K562 (cell line): ENCODE data around the gene CBLIF. TPM values are rescaled to one million over a fixed set of nuclear protein-coding genes. Genes with fewer than 3 reads are reported as not detected.

Experiments
- ATF2 ChIP-seq: sonication (generic); formaldehyde crosslinking; IDR thresholded peaks from 2 replicates; pipeline ENCODE4 v1.8.1; 2022; ENCODE audit warnings: missing genetic modification reagents
- CBX1 ChIP-seq: sonication (generic); IDR thresholded peaks from 2 replicates; pipeline ENCODE4 v1.6.1; 2016; ENCODE audit warnings: antibody characterized with exemption, low read depth, mild to moderate bottlenecking
- CCNT2 ChIP-seq: IDR thresholded peaks from 2 replicates; pipeline ENCODE4 v1.6.1; 2011; ENCODE audit warnings: borderline replicate concordance, low read depth, mild to moderate bottlenecking, moderate library complexity, mixed read lengths, low read length; ENCODE audit not compliant: insufficient read length; ENCODE audit errors: extremely low read depth
- MNT ChIP-seq, 2 experiments: fragments of 450-650 bp; conservative IDR thresholded peaks; 2 replicates each; pipeline ENCODE4 v1.6.1; 2017; ENCODE audit warnings: mild to moderate bottlenecking in 2 of 2, moderate library complexity in 2 of 2
- RAD21 ChIP-seq, 2 experiments: fragments of 250-450 bp in 1 of 2; fragments of 450-650 bp in 1 of 2; sonication (Bioruptor Pico) in 1 of 2; formaldehyde crosslinking in 1 of 2; IDR thresholded peaks in 1 of 2; conservative IDR thresholded peaks in 1 of 2; 2 replicates each; pipeline versions ENCODE4 v1.4.0 to v1.8.0; 2020 to 2022; ENCODE audit warnings: mild to moderate bottlenecking in 2 of 2, moderate library complexity in 1 of 2
- SFPQ ChIP-seq: fragments of 200-400 bp; formaldehyde crosslinking; IDR thresholded peaks from 2 replicates; pipeline ENCODE4 v1.6.1; 2017; ENCODE audit warnings: mild to moderate bottlenecking, low read depth, low read length, moderate library complexity
- SMAD1 ChIP-seq: fragments of 150-350 bp; IDR thresholded peaks from 2 replicates; pipeline ENCODE4 v1.6.1; 2014; ENCODE audit warnings: low read length, low read depth; ENCODE audit not compliant: partially characterized antibody
- STAT6 ChIP-seq: sonication (generic); formaldehyde crosslinking; IDR thresholded peaks from 2 replicates; pipeline ENCODE4 v1.8.1; 2023; ENCODE audit warnings: mild to moderate bottlenecking, missing genetic modification reagents
- THAP12 ChIP-seq: fragments of 250-450 bp; sonication (Bioruptor Pico); IDR thresholded peaks from 2 replicates; pipeline ENCODE4 v1.9.0; 2021; ENCODE audit warnings: mild to moderate bottlenecking, inconsistent platforms
- XRCC4 ChIP-seq: IDR thresholded peaks from one replicate; pipeline ENCODE4 v1.6.1; 2011; ENCODE audit not compliant: insufficient read depth, insufficient read length; ENCODE audit errors: extremely low read depth
- ZBTB49 ChIP-seq: sonication (generic); formaldehyde crosslinking; IDR thresholded peaks from 2 replicates; pipeline ENCODE4 v1.8.0; 2022; ENCODE audit warnings: missing genetic modification reagents, mild to moderate bottlenecking, borderline replicate concordance
- ZNF282 ChIP-seq: sonication (generic); formaldehyde crosslinking; IDR thresholded peaks from 2 replicates; pipeline ENCODE4 v1.8.1; 2023; ENCODE audit warnings: missing genetic modification reagents
- ZSCAN29 ChIP-seq: fragments of 450-650 bp; IDR thresholded peaks from 2 replicates; pipeline ENCODE4 v1.6.1; 2017
- polyA plus RNA-seq, 8 experiments: library from polyadenylated mRNA; depleted of rRNA in 4 of 8; stranded (reverse) in 5 of 8; unstranded in 3 of 8; fragments of >200 nt; fragmentation: Nextera tagmentation in 2 of 8; fragmentation: Illumina TruSeq in 1 of 8; extraction: Ambion mirVana in 2 of 8; extraction: Trizol in 1 of 8; gene quantifications; 2 replicates each; pipeline versions ENCODE4 v1.2.1 to v1.2.3, GENCODE V29; 2011 to 2014; ENCODE audit warnings: inconsistent platforms in 1 of 8, missing spikeins in 1 of 8
- total RNA-seq, 7 experiments: library from RNA; depleted of rRNA in 6 of 7; stranded (reverse); fragments of >200 nt in 6 of 7; fragmentation: Illumina TruSeq in 2 of 7; extraction: Trizol in 2 of 7; gene quantifications; 2 replicates each; pipeline versions ENCODE4 v1.2.1 to v1.2.3, GENCODE V29; 2011 to 2021; ENCODE audit warnings: low replicate concordance in 1 of 7

CBLIF gene
- total and polyA plus RNA-seq, 9 of the 15 experiments (the other 6 are each of a cell fraction or from before 2014, with no cell fraction given) = 0.07 to 0.83 (median 0.54) TPM

- TF ChIP-seq ZNF282 (CRISPR knock-in tag) = no peak
- no peak for TF ChIP-seq STAT6 (CRISPR knock-in tag)
- TF ChIP-seq MNT (conservative IDR thresholded peaks at IDR 0.05) = peak in 1 of 2 experiments; percentile 33; a peak in 2 of 4 replicates
- TF ChIP-seq XRCC4 = no peak
- no peak for TF ChIP-seq ATF2 (CRISPR knock-in tag)
- TF ChIP-seq THAP12 (CRISPR knock-in tag) = no peak
- no peak for TF ChIP-seq CBX1
- TF ChIP-seq ZSCAN29 = no peak
- no peak for TF ChIP-seq ZBTB49 (CRISPR knock-in tag)
- TF ChIP-seq CCNT2 = no peak
- no peak for TF ChIP-seq SFPQ
- peak; percentile 36 for TF ChIP-seq SMAD1
- TF ChIP-seq RAD21 (CRISPR knock-in tag; conservative IDR thresholded peaks at IDR 0.05 in 1 of 2, IDR thresholded peaks at IDR 0.05 in 1 of 2) = peak; percentile 96 to 98
Observed at GRCh38 chr11:59822989-59823566, 22.2 kb downstream of the CBLIF start (continued).
